Testis (tissue), 2 donors: ENCODE results near the gene SAMD11.

Experiments
- CTCF ChIP-seq, 3 experiments: fragments of 450-650 bp in 2 of 3; fragments of 200-600 bp in 1 of 3; sonication (generic) in 1 of 3; IDR thresholded peaks; one replicate each; pipeline ENCODE4 v1.5.1; 2016 to 2019; ENCODE audit warnings: antibody characterized with exemption in 3 of 3, mild to moderate bottlenecking in 2 of 3, moderate library complexity in 1 of 3
- POLR2A ChIP-seq: fragments of 450-650 bp; IDR thresholded peaks from one replicate; pipeline ENCODE4 v1.6.1; 2017; ENCODE audit warnings: antibody characterized with exemption, mild to moderate bottlenecking, moderate library complexity

GRCh38 chr1:888297-888696, 35.4 kb upstream of the SAMD11 start:
- TF ChIP-seq POLR2A, result no peak
- no peak for TF ChIP-seq CTCF (IDR thresholded peaks at IDR 0.05)
